Measurements from ENCODE around the gene CXCR3. TPM values are rescaled to one million over a fixed set of nuclear protein-coding genes. Genes with fewer than 3 reads are reported as not detected.

CXCR3 gene
- total and polyA plus RNA-seq, 2 of the 13 experiments (the other 11 are each of a cell fraction or from before 2014, with no cell fraction given), result 0.18 TPM; not detected in 1

- TF ChIP-seq, protein P1, sequence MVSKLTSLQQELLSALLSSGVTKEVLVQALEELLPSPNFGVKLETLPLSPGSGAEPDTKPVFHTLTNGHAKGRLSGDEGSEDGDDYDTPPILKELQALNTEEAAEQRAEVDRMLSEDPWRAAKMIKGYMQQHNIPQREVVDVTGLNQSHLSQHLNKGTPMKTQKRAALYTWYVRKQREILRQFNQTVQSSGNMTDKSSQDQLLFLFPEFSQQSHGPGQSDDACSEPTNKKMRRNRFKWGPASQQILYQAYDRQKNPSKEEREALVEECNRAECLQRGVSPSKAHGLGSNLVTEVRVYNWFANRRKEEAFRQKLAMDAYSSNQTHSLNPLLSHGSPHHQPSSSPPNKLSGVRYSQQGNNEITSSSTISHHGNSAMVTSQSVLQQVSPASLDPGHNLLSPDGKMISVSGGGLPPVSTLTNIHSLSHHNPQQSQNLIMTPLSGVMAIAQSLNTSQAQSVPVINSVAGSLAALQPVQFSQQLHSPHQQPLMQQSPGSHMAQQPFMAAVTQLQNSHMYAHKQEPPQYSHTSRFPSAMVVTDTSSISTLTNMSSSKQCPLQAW (CRISPR knock-in tag; IDR thresholded peaks at IDR 0.05), result no peak
- no peak for TF ChIP-seq PHF5A (CRISPR knock-in tag; IDR thresholded peaks at IDR 0.05; ENCODE audit: low read depth, unreplicated experiment)
Measured at GRCh38 chrX:71603618-71604017, 14.7 kb downstream of the CXCR3 start (continued).

- Histone ChIP-seq H3K27me3 (ENCODE audit: control insufficient read depth in 1 of 2, insufficient read depth in 2 of 2, low read length in 2 of 2) (no peaks in the 10 kb centered on the region), H2AFZ (ENCODE audit: low read length) (no peak overlapping the region), H3K79me2 (ENCODE audit: insufficient read depth, low read length) (no peaks in the 10 kb centered on the region), H3K36me3 (replicated peaks in 1 of 2; ENCODE audit: control insufficient read depth in 1 of 2, insufficient read depth in 2 of 2, low read length in 2 of 2) (no peaks in the 10 kb centered on the region), H3K4me2 (ENCODE audit: low read depth, low read length) (no peak overlapping the region), H3K9me3 (ENCODE audit: low read length) (no peaks in the 10 kb centered on the region), H3K27ac (ENCODE audit: extremely low read length, insufficient read depth, low read length) (no peak overlapping the region), H3K9ac (ENCODE audit: insufficient read depth, low read depth, low read length) (no peak overlapping the region), H4K20me1 (ENCODE audit: insufficient read depth, low read length) (no peaks in the 10 kb centered on the region), H3K4me1 (ENCODE audit: insufficient read depth, low read length) (no peaks in the 10 kb centered on the region), H3K4me3 (replicated peaks in 1 of 3; ENCODE audit: insufficient read depth in 1 of 3, low read depth in 2 of 3, low read length in 3 of 3) (no peak overlapping the region)
- BruUV-seq (replicated peaks), result no TSS peak
- no peak for FAIRE-seq
- ChIA-PET POLR2A (no interaction called here), CTCF (ENCODE audit: low intra/inter-chr PET ratio, low total read pairs) (no interaction called here)
- WGBS (ENCODE audit: low lambda C conversion rate), result 72% methylated on average over 2 of the region's 2 CpGs
- DNase-seq (ENCODE audit: low spot score), result no peak
- intact Hi-C loops (cut with micrococcal nuclease; ENCODE audit: unreplicated experiment) (no loop called here), in situ Hi-C loops (cut with HindIII; ENCODE audit: extremely low pct_ligation_motif_present, low pct_unique_long_range_greater_than_20kb) (no loop called here)
- no peak for ATAC-seq
- TF ChIP-seq NRL (CRISPR knock-in tag; IDR thresholded peaks at IDR 0.05; ENCODE audit: borderline replicate concordance) (no peak), ZBTB7B (CRISPR knock-in tag; IDR thresholded peaks at IDR 0.05) (no peak), YEATS4 (CRISPR knock-in tag; IDR thresholded peaks at IDR 0.05; ENCODE audit: borderline replicate concordance) (no peak), MED13 (CRISPR knock-in tag; IDR thresholded peaks at IDR 0.05) (no peak), ZBTB4 (CRISPR knock-in tag; IDR thresholded peaks at IDR 0.05; ENCODE audit: borderline replicate concordance) (no peak), CEBPG (CRISPR knock-in tag; IDR thresholded peaks at IDR 0.05) (no peak), ZBED4 (CRISPR knock-in tag; IDR thresholded peaks at IDR 0.05; ENCODE audit: borderline replicate concordance) (no peak)
- TF ChIP-seq, protein P2, sequence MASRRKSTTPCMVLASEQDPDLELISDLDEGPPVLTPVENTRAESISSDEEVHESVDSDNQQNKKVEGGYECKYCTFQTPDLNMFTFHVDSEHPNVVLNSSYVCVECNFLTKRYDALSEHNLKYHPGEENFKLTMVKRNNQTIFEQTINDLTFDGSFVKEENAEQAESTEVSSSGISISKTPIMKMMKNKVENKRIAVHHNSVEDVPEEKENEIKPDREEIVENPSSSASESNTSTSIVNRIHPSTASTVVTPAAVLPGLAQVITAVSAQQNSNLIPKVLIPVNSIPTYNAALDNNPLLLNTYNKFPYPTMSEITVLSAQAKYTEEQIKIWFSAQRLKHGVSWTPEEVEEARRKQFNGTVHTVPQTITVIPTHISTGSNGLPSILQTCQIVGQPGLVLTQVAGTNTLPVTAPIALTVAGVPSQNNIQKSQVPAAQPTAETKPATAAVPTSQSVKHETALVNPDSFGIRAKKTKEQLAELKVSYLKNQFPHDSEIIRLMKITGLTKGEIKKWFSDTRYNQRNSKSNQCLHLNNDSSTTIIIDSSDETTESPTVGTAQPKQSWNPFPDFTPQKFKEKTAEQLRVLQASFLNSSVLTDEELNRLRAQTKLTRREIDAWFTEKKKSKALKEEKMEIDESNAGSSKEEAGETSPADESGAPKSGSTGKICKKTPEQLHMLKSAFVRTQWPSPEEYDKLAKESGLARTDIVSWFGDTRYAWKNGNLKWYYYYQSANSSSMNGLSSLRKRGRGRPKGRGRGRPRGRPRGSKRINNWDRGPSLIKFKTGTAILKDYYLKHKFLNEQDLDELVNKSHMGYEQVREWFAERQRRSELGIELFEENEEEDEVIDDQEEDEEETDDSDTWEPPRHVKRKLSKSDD (CRISPR knock-in tag; IDR thresholded peaks at IDR 0.05; ENCODE audit: low read depth), result no peak
Measured at GRCh38 chrX:71599965-71600364, 18.3 kb downstream of the CXCR3 start.

All from HepG2 (cell line).